HCT116 (cell line): Measurements from ENCODE around the gene ANKRD55.

Experiments
- POLR2A ChIP-seq: IDR thresholded peaks from 2 replicates; pipeline ENCODE4 v1.7.0; 2011; ENCODE audit warnings: borderline replicate concordance; ENCODE audit not compliant: insufficient read depth, insufficient read length; ENCODE audit errors: extremely low read depth
- RAD21 ChIP-seq: IDR thresholded peaks from 2 replicates; pipeline ENCODE4 v1.6.1; 2012; ENCODE audit warnings: low read depth, mild to moderate bottlenecking
- SRF ChIP-seq: IDR thresholded peaks from 2 replicates; pipeline ENCODE4 v1.6.1; 2012; ENCODE audit warnings: low read depth
- TF ChIP-seq, protein P1 (sequence below), 3 experiments: fragments of 200-600 bp in 1 of 3; sonication (generic) in 1 of 3; IDR thresholded peaks in 2 of 3; conservative IDR thresholded peaks in 1 of 3; 2 replicates each; pipeline ENCODE4 v1.5.1; 2012 to 2017; ENCODE audit warnings: low read depth in 2 of 3, low read length in 2 of 3, antibody characterized with exemption in 1 of 3, borderline replicate concordance in 1 of 3, control low read depth in 1 of 3, mild to moderate bottlenecking in 1 of 3, mixed read lengths in 1 of 3, mixed run types in 1 of 3, moderate library complexity in 1 of 3; ENCODE audit not compliant: insufficient read depth in 1 of 3
- TF ChIP-seq, protein P2 (sequence below): IDR thresholded peaks from 2 replicates; pipeline ENCODE4 v1.6.1; 2012
- TF ChIP-seq, protein P3 (sequence below): IDR thresholded peaks from 2 replicates; pipeline ENCODE4 v1.6.1; 2012; ENCODE audit warnings: low read depth

DNA sequence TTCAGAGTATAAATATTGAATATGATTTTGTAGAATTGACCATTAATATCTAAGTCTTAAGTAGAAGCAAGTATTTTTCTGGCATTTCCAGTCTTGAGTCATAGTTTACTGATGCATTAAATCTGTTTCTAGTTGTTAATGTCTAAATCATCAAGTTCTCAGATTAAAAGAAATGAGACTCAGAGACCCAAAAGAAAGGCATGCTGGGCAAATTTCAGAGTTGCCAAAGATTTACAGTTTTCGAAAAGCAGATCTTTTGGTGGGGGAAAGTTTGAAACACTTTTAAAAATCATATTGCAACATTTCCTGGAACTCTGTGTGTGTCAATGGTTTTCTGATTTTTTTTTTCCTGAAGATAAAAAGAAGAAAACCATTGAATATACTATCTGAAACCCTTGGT is 60.9 kb downstream of the ANKRD55 start:
- TF ChIP-seq, protein P1, sequence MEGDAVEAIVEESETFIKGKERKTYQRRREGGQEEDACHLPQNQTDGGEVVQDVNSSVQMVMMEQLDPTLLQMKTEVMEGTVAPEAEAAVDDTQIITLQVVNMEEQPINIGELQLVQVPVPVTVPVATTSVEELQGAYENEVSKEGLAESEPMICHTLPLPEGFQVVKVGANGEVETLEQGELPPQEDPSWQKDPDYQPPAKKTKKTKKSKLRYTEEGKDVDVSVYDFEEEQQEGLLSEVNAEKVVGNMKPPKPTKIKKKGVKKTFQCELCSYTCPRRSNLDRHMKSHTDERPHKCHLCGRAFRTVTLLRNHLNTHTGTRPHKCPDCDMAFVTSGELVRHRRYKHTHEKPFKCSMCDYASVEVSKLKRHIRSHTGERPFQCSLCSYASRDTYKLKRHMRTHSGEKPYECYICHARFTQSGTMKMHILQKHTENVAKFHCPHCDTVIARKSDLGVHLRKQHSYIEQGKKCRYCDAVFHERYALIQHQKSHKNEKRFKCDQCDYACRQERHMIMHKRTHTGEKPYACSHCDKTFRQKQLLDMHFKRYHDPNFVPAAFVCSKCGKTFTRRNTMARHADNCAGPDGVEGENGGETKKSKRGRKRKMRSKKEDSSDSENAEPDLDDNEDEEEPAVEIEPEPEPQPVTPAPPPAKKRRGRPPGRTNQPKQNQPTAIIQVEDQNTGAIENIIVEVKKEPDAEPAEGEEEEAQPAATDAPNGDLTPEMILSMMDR (IDR thresholded peaks at IDR 0.05 in 2 of 3, conservative IDR thresholded peaks at IDR 0.05 in 1 of 3; ENCODE audit: borderline replicate concordance in 1 of 3, insufficient read depth in 1 of 3, low read depth in 2 of 3, low read length in 2 of 3) = no peak
- TF ChIP-seq, protein P2, sequence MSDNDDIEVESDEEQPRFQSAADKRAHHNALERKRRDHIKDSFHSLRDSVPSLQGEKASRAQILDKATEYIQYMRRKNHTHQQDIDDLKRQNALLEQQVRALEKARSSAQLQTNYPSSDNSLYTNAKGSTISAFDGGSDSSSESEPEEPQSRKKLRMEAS = no peak
- TF ChIP-seq RAD21 (no peak), POLR2A (no peak), SRF (no peak)
- TF ChIP-seq, protein P3, sequence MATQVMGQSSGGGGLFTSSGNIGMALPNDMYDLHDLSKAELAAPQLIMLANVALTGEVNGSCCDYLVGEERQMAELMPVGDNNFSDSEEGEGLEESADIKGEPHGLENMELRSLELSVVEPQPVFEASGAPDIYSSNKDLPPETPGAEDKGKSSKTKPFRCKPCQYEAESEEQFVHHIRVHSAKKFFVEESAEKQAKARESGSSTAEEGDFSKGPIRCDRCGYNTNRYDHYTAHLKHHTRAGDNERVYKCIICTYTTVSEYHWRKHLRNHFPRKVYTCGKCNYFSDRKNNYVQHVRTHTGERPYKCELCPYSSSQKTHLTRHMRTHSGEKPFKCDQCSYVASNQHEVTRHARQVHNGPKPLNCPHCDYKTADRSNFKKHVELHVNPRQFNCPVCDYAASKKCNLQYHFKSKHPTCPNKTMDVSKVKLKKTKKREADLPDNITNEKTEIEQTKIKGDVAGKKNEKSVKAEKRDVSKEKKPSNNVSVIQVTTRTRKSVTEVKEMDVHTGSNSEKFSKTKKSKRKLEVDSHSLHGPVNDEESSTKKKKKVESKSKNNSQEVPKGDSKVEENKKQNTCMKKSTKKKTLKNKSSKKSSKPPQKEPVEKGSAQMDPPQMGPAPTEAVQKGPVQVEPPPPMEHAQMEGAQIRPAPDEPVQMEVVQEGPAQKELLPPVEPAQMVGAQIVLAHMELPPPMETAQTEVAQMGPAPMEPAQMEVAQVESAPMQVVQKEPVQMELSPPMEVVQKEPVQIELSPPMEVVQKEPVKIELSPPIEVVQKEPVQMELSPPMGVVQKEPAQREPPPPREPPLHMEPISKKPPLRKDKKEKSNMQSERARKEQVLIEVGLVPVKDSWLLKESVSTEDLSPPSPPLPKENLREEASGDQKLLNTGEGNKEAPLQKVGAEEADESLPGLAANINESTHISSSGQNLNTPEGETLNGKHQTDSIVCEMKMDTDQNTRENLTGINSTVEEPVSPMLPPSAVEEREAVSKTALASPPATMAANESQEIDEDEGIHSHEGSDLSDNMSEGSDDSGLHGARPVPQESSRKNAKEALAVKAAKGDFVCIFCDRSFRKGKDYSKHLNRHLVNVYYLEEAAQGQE = no peak
